Thymus (tissue), 11 donors: ENCODE results near the gene DERA. TPM values are rescaled to one million over a fixed set of nuclear protein-coding genes. Genes with fewer than 3 reads are reported as not detected.

Experiments
- DNase-seq, 9 donors: peaks; one replicate each; pipeline ENCODE4 v3.0.0-alpha.2; 2013; ENCODE audit warnings: low spot score in 9 of 9, low read depth in 6 of 9, missing footprints in 1 of 9
- H3K27ac ChIP-seq, 2 donors: one replicate each; pipeline ENCODE4 v1.5.1; 2013; ENCODE audit warnings: control low read depth in 1 of 2, low read depth in 1 of 2, low read length in 1 of 2, mild to moderate bottlenecking in 1 of 2, moderate library complexity in 1 of 2
- H3K27me3 ChIP-seq, 2 donors: one replicate each; pipeline ENCODE4 v1.5.1; 2013; ENCODE audit warnings: low read length in 1 of 2; ENCODE audit not compliant: control insufficient read depth in 2 of 2, insufficient read depth in 1 of 2
- H3K36me3 ChIP-seq, 2 donors: one replicate each; pipeline ENCODE4 v1.5.1; 2013; ENCODE audit warnings: low read length in 1 of 2, mild to moderate bottlenecking in 1 of 2, moderate library complexity in 1 of 2; ENCODE audit not compliant: control insufficient read depth in 2 of 2, insufficient read depth in 2 of 2
- H3K4me1 ChIP-seq, 2 donors: one replicate each; pipeline ENCODE4 v1.5.1; 2013; ENCODE audit warnings: low read length in 2 of 2; ENCODE audit not compliant: control insufficient read depth in 2 of 2, insufficient read depth in 2 of 2
- H3K4me3 ChIP-seq, 2 donors: one replicate each; pipeline ENCODE4 v1.5.1; 2013; ENCODE audit warnings: low read length in 2 of 2, control low read depth in 1 of 2, mild to moderate bottlenecking in 1 of 2
- H3K9me3 ChIP-seq, 2 donors: one replicate each; pipeline ENCODE4 v1.5.1; 2013; ENCODE audit warnings: low read length in 1 of 2, mild to moderate bottlenecking in 1 of 2; ENCODE audit not compliant: control insufficient read depth in 2 of 2, insufficient read depth in 1 of 2
- WGBS: extraction: QIAGEN DNeasy Blood & Tissue Kit; methylation state at CpG from one replicate; pipeline ENCODE4 v1.1.7; 2013; 5-methylcytosine and 5-hydroxymethylcytosine counted together
- polyA plus RNA-seq: library from polyadenylated mRNA; stranded (reverse); fragments of 200-250 nt; gene quantifications from one replicate; pipeline ENCODE4 v1.2.3, GENCODE V29; 2013
- total RNA-seq: library from RNA; stranded (reverse); fragments of 120-200 nt; gene quantifications from one replicate; pipeline ENCODE4 v1.2.4, GENCODE V29; 2013
- donor health status: healthy.

Gene DERA
- total and polyA plus RNA-seq, 2 donors: 25.7 to 27.7 TPM

- Histone ChIP-seq H3K9me3 (no peaks in the 10 kb centered on the region), H3K4me1 (no peaks in the 10 kb centered on the region), H3K4me3 (no peak overlapping the region), H3K36me3 (no peaks in the 10 kb centered on the region), H3K27ac (no peak overlapping the region), H3K27me3 (no peaks in the 10 kb centered on the region)
- 95% methylated on average over 1 of the region's 1 CpG for WGBS
- no peak for DNase-seq
These were observed 35.3 kb upstream of the DERA start for GRCh38 chr12:15875863-15876262.

- H3K36me3 ChIP-seq: peaks cover 0 to 3% of the 10 kb centered on the region in 2 donors
- H3K4me3 ChIP-seq: no peak overlapping the region
- no peak overlapping the region for H3K27ac ChIP-seq
- no peak for DNase-seq
- no peaks in the 10 kb centered on the region for H3K9me3 ChIP-seq
- peaks cover 8 to 9% of the 10 kb centered on the region in 2 donors for H3K4me1 ChIP-seq
- WGBS: 100% methylated on average over 3 of the region's 3 CpGs
- H3K27me3 ChIP-seq: no peaks in the 10 kb centered on the region
These were observed 31.7 kb upstream of the DERA start for GRCh38 chr12:15879413-15879812.

GRCh38 chr12:15880721-15881120 is 30.4 kb upstream of the DERA start:
- 97% methylated on average over 3 of the region's 3 CpGs for WGBS
- Histone ChIP-seq H3K4me1 (peaks cover 8 to 11% of the 10 kb centered on the region in 2 donors), H3K27me3 (no peaks in the 10 kb centered on the region), H3K36me3 (peaks cover 3 to 7% of the 10 kb centered on the region in 2 donors), H3K9me3 (no peaks in the 10 kb centered on the region), H3K27ac (no peak overlapping the region), H3K4me3 (no peak overlapping the region)
- no peak for DNase-seq

- no peaks in the 10 kb centered on the region for H3K9me3 ChIP-seq
- peaks cover 11% of the 10 kb centered on the region in 2 donors for H3K36me3 ChIP-seq
- peak within 1 kb of the TSS; percentile 84 to 88 for H3K4me3 ChIP-seq
- peak within 1 kb of the TSS; percentile 97 to 98 for H3K27ac ChIP-seq
- no peaks in the 10 kb centered on the region for H3K27me3 ChIP-seq
- peak; percentile 86 to 98 (median 95) for DNase-seq
- H3K4me1 ChIP-seq: peaks cover 8 to 11% of the 10 kb centered on the region in 2 donors
- WGBS: under 1% methylated on average over 63 of the region's 63 CpGs
These were observed 28.8 kb upstream of the DERA start, which contains the start of gene STRAP for GRCh38 chr12:15882118-15882971. TSS of gene STRAP (plus strand) at chr12:15882387. CDS start at chr12:15882708, 321 bp downstream.

- Histone ChIP-seq H3K27ac (no peak overlapping the region), H3K4me3 (peak overlapping the region; percentile 84 to 88), H3K4me1 (peaks cover 8 to 11% of the 10 kb centered on the region in 2 donors), H3K36me3 (peaks cover 11% of the 10 kb centered on the region in 2 donors), H3K9me3 (no peaks in the 10 kb centered on the region), H3K27me3 (no peaks in the 10 kb centered on the region)
- DNase-seq: peak in 2 of 9 donors; percentile 13 to 18
- 87% methylated on average over 6 of the region's 6 CpGs for WGBS
These were observed 27.6 kb upstream of the DERA start for GRCh38 chr12:15883536-15883935.

GRCh38 chr12:15886372-15887042 is 24.6 kb upstream of the DERA start:
- no peaks in the 10 kb centered on the region for H3K27me3 ChIP-seq
- no peak for DNase-seq
- no peak overlapping the region for H3K4me3 ChIP-seq
- H3K4me1 ChIP-seq: peaks cover 7 to 8% of the 10 kb centered on the region in 2 donors
- WGBS: 98% methylated on average over 7 of the region's 7 CpGs
- H3K27ac ChIP-seq: no peak overlapping the region
- peaks cover 11 to 20% of the 10 kb centered on the region in 2 donors for H3K36me3 ChIP-seq
- no peaks in the 10 kb centered on the region for H3K9me3 ChIP-seq

- no peak for DNase-seq
- H3K9me3 ChIP-seq: no peaks in the 10 kb centered on the region
- no peaks in the 10 kb centered on the region for H3K27me3 ChIP-seq
- H3K4me1 ChIP-seq: peaks cover 7 to 8% of the 10 kb centered on the region in 2 donors
- peaks cover 11 to 20% of the 10 kb centered on the region in 2 donors for H3K36me3 ChIP-seq
- no peak overlapping the region for H3K4me3 ChIP-seq
- no peak overlapping the region for H3K27ac ChIP-seq
- 97% methylated on average over 5 of the region's 5 CpGs for WGBS
These were observed 23.9 kb upstream of the DERA start for GRCh38 chr12:15887043-15887817.

GRCh38 chr12:15892645-15893259 is 18.4 kb upstream of the DERA start:
- WGBS: 98% methylated on average over 5 of the region's 5 CpGs
- H3K27me3 ChIP-seq: no peaks in the 10 kb centered on the region
- H3K36me3 ChIP-seq: peaks cover 13 to 40% of the 10 kb centered on the region in 2 donors
- H3K4me3 ChIP-seq: no peak overlapping the region
- DNase-seq: no peak
- H3K4me1 ChIP-seq: no peaks in the 10 kb centered on the region
- no peaks in the 10 kb centered on the region for H3K9me3 ChIP-seq
- no peak overlapping the region for H3K27ac ChIP-seq
